ENCODE data around the gene OSER1.

GRCh38 chr20:44183282-44183681, 27.3 kb downstream of the OSER1 start:
- TF ChIP-seq CTCF (IDR thresholded peaks at IDR 0.05) (no peak), POLR2A (IDR thresholded peaks at IDR 0.05) (no peak)
